GM12875 (cell line): Measurements from ENCODE around the gene PPP4R1.
A peak's percentile ranks its signal among the peaks of the same experiment; 100 is the strongest.

ENCODE experiments used
- H3K4me3 ChIP-seq: one replicate; pipeline ENCODE4 v1.5.1; 2011; ENCODE audit warnings: low read depth, low read length, control low read depth
- CTCF ChIP-seq: IDR thresholded peaks from 2 replicates; pipeline ENCODE4 v1.5.1; 2011; ENCODE audit warnings: low read depth, mild to moderate bottlenecking, control low read depth, inconsistent platforms, low read length, moderate library complexity, borderline replicate concordance; ENCODE audit not compliant: insufficient read depth

Gene PPP4R1

GRCh38 chr18:9614401-9615279, at the start of gene PPP4R1:
TSS of gene PPP4R1 (minus strand) at chr18:9614559. CDS start at chr18:9614484, 75 bp downstream.
- TF ChIP-seq CTCF: no peak
- H3K4me3 ChIP-seq: peak within 1 kb of the TSS; percentile 91

- no peak overlapping the region for H3K4me3 ChIP-seq
- no peak for TF ChIP-seq CTCF
These were observed 49.0 kb upstream of the PPP4R1 start for GRCh38 chr18:9663377-9663776.

- no peak for TF ChIP-seq CTCF
- H3K4me3 ChIP-seq: no peak overlapping the region
These were observed 47.2 kb upstream of the PPP4R1 start for GRCh38 chr18:9661564-9661963.

- no peak overlapping the region for H3K4me3 ChIP-seq
- TF ChIP-seq CTCF: no peak
These were observed 45.4 kb upstream of the PPP4R1 start for GRCh38 chr18:9659499-9660375.

GRCh38 chr18:9658087-9658641, 43.8 kb upstream of the PPP4R1 start:
- no peak for TF ChIP-seq CTCF
- no peak overlapping the region for H3K4me3 ChIP-seq

- TF ChIP-seq CTCF: no peak
- no peak overlapping the region for H3K4me3 ChIP-seq
These were observed 40.9 kb upstream of the PPP4R1 start for GRCh38 chr18:9655232-9655767.
